Parathyroid adenoma (tissue), 2 donors: ENCODE measurements around the gene TRIM63.

Experiments
- H2AFZ ChIP-seq: fragments of 300-600 bp; sonication (generic); one replicate; pipeline ENCODE4 v1.7.0; 2017; ENCODE audit warnings: antibody characterized with exemption, mild to moderate bottlenecking
- H3K27ac ChIP-seq: fragments of 300-600 bp; sonication (generic); one replicate; pipeline ENCODE4 v1.7.0; 2017
- H3K27me3 ChIP-seq: fragments of 300-600 bp; sonication (generic); one replicate; pipeline ENCODE4 v1.7.0; 2017; ENCODE audit warnings: low read length; ENCODE audit not compliant: control insufficient read depth, insufficient read depth
- H3K36me3 ChIP-seq: fragments of 300-600 bp; sonication (generic); one replicate; pipeline ENCODE4 v1.7.0; 2017; ENCODE audit warnings: low read length; ENCODE audit not compliant: control insufficient read depth, insufficient read depth
- H3K4me1 ChIP-seq: fragments of 300-600 bp; sonication (generic); one replicate; pipeline ENCODE4 v1.7.0; 2017; ENCODE audit warnings: control low read depth
- H3K4me2 ChIP-seq: fragments of 300-600 bp; sonication (generic); one replicate; pipeline ENCODE4 v1.7.0; 2017; ENCODE audit warnings: low read length
- H3K4me3 ChIP-seq: fragments of 300-600 bp; sonication (generic); one replicate; pipeline ENCODE4 v1.7.0; 2017; ENCODE audit warnings: low read depth, low read length
- H3K79me2 ChIP-seq: fragments of 300-600 bp; sonication (generic); one replicate; pipeline ENCODE4 v1.7.0; 2017; ENCODE audit warnings: control low read depth
- H3K9ac ChIP-seq: fragments of 300-600 bp; sonication (generic); one replicate; pipeline ENCODE4 v1.7.0; 2017; ENCODE audit warnings: mild to moderate bottlenecking
- H3K9me3 ChIP-seq: fragments of 300-600 bp; sonication (generic); one replicate; pipeline ENCODE4 v1.7.0; 2017; ENCODE audit warnings: low read length; ENCODE audit not compliant: control insufficient read depth
- CTCF ChIP-seq: fragments of 300-600 bp; sonication (generic); IDR thresholded peaks from one replicate; pipeline ENCODE4 v1.7.0; 2017; ENCODE audit warnings: antibody characterized with exemption, mild to moderate bottlenecking
- donor health status: primary hyperparathyroidism.

TRIM63 gene

GRCh38 chr1:26046246-26047095, 21.0 kb downstream of the TRIM63 start:
- H3K79me2 ChIP-seq: no peaks in the 10 kb centered on the region
- H3K36me3 ChIP-seq: no peaks in the 10 kb centered on the region
- H3K4me1 ChIP-seq: no peaks in the 10 kb centered on the region
- no peak overlapping the region for H3K27ac ChIP-seq
- H3K9me3 ChIP-seq: no peaks in the 10 kb centered on the region
- H2AFZ ChIP-seq: peak overlapping the region; percentile 28
- H3K27me3 ChIP-seq: peaks cover 18% of the 10 kb centered on the region
- TF ChIP-seq CTCF: no peak
- no peak overlapping the region for H3K9ac ChIP-seq
- H3K4me2 ChIP-seq: peak overlapping the region; percentile 56
- H3K4me3 ChIP-seq: peak overlapping the region; percentile 25

- Histone ChIP-seq H3K9me3 (no peaks in the 10 kb centered on the region), H3K9ac (no peak within 1 kb of the TSS), H2AFZ (peak within 1 kb of the TSS; percentile 28), H3K27ac (no peak within 1 kb of the TSS), H3K4me1 (no peaks in the 10 kb centered on the region), H3K27me3 (peaks cover 18% of the 10 kb centered on the region), H3K4me2 (peak within 1 kb of the TSS; percentile 56), H3K36me3 (no peaks in the 10 kb centered on the region), H3K4me3 (peak within 1 kb of the TSS; percentile 25), H3K79me2 (no peaks in the 10 kb centered on the region)
- TF ChIP-seq CTCF: no peak
These were observed 21.6 kb downstream of the TRIM63 start, which contains the start of gene SLC30A2 for GRCh38 chr1:26045722-26046245. SLC30A2 (minus strand) TSS chr1:26046118; CDS start chr1:26045896, 222 bp downstream.

GRCh38 chr1:26044971-26045721, 22.3 kb downstream of the TRIM63 start:
- H3K4me1 ChIP-seq: no peaks in the 10 kb centered on the region
- peak overlapping the region; percentile 56 for H3K4me2 ChIP-seq
- H3K9ac ChIP-seq: no peak overlapping the region
- H3K27me3 ChIP-seq: peaks cover 18% of the 10 kb centered on the region
- H3K79me2 ChIP-seq: no peaks in the 10 kb centered on the region
- no peak overlapping the region for H2AFZ ChIP-seq
- H3K27ac ChIP-seq: no peak overlapping the region
- TF ChIP-seq CTCF: no peak
- H3K4me3 ChIP-seq: peak overlapping the region; percentile 25
- no peaks in the 10 kb centered on the region for H3K36me3 ChIP-seq
- H3K9me3 ChIP-seq: no peaks in the 10 kb centered on the region

- Histone ChIP-seq H3K36me3 (no peaks in the 10 kb centered on the region), H3K9ac (no peak overlapping the region), H3K27me3 (peaks cover 18% of the 10 kb centered on the region), H3K79me2 (no peaks in the 10 kb centered on the region), H3K27ac (no peak overlapping the region), H3K4me2 (no peak overlapping the region), H3K4me3 (no peak overlapping the region), H3K4me1 (no peaks in the 10 kb centered on the region), H2AFZ (no peak overlapping the region), H3K9me3 (no peaks in the 10 kb centered on the region)
- no peak for TF ChIP-seq CTCF
These were observed 23.0 kb downstream of the TRIM63 start for GRCh38 chr1:26044414-26044813.
